Breast epithelium (tissue), 3 donors: Measurements from ENCODE around the gene KDM6B.

Experiments
- CTCF ChIP-seq, 3 donors: fragments of 450-650 bp; IDR thresholded peaks; one replicate each; pipeline ENCODE4 v1.5.1; 2016 to 2017; ENCODE audit warnings: antibody characterized with exemption in 3 of 3, mild to moderate bottlenecking in 3 of 3, moderate library complexity in 3 of 3
- POLR2A ChIP-seq: fragments of 450-650 bp; IDR thresholded peaks from one replicate; pipeline ENCODE4 v1.6.1; 2016; ENCODE audit warnings: antibody characterized with exemption, mild to moderate bottlenecking, moderate library complexity
- POLR2AphosphoS5 ChIP-seq, 3 donors: sonication (generic); formaldehyde crosslinking; IDR thresholded peaks; one replicate each; pipeline ENCODE4 v1.6.1; 2017; ENCODE audit warnings: antibody characterized with exemption in 3 of 3

- TF ChIP-seq CTCF (IDR thresholded peaks at IDR 0.05): no peak
- no peak for TF ChIP-seq POLR2AphosphoS5 (IDR thresholded peaks at IDR 0.05)
- TF ChIP-seq POLR2A: no peak
These were observed 14.7 kb downstream of the KDM6B start for GRCh38 chr17:7848739-7849129.
